Measurements from ENCODE around the gene TRIM65. TPM values are rescaled to one million over a fixed set of nuclear protein-coding genes. Genes with fewer than 3 reads are reported as not detected.
"Not testable (repeated sequence)": the region's sequence is repeated elsewhere in the genome, so short reads cannot be mapped to it uniquely, and the experiment has no call there.

Gene TRIM65
- total RNA-seq, 2 donors from 2014 or later = 16.2 to 31.9 TPM

- Mint-ChIP-seq H3K36me3 (no peaks in the 10 kb centered on the region), H3K9me3 (no peaks in the 10 kb centered on the region), H3K27ac (no peak overlapping the region)
- ATAC-seq = peak in 1 of 2 donors; percentile 3
- DNase-seq (ENCODE audit: low spot score in 2 of 2) = no peak
These were observed 41.9 kb downstream of the TRIM65 start for GRCh38 chr17:75854881-75855309.

GRCh38 chr17:75854101-75854748 is 42.5 kb downstream of the TRIM65 start:
- ATAC-seq (no peak), DNase-seq (ENCODE audit: low spot score in 2 of 2) (no peak)
- Mint-ChIP-seq H3K27ac (no peak overlapping the region), H3K36me3 (no peaks in the 10 kb centered on the region), H3K9me3 (no peaks in the 10 kb centered on the region)

- no peaks in the 10 kb centered on the region for H3K36me3 Mint-ChIP-seq
- DNase-seq (ENCODE audit: low spot score in 2 of 2) = no peak
- H3K9me3 Mint-ChIP-seq = no peaks in the 10 kb centered on the region
- no peak overlapping the region for H3K27ac Mint-ChIP-seq
- ATAC-seq = no peak
These were observed 43.3 kb downstream of the TRIM65 start for GRCh38 chr17:75853433-75853832.

- not testable (repeated sequence) for ATAC-seq; DNase-seq (ENCODE audit: low spot score in 2 of 2); H3K36me3 Mint-ChIP-seq; H3K9me3 Mint-ChIP-seq
- H3K27ac Mint-ChIP-seq = peak overlapping the region in 1 of 2 donors; percentile 9
These were observed 45.1 kb downstream of the TRIM65 start for GRCh38 chr17:75851693-75851991.

GRCh38 chr17:75850928-75851692 is 45.6 kb downstream of the TRIM65 start:
- ATAC-seq (no peak), DNase-seq (ENCODE audit: low spot score in 2 of 2) (no peak)
- H3K36me3 Mint-ChIP-seq = no peaks in the 10 kb centered on the region
- H3K27ac Mint-ChIP-seq = peak overlapping the region in 1 of 2 donors; percentile 9
- no peaks in the 10 kb centered on the region for H3K9me3 Mint-ChIP-seq

GRCh38 chr17:75849724-75850123 is 47.0 kb downstream of the TRIM65 start:
- ATAC-seq = no peak
- H3K27ac Mint-ChIP-seq = peak overlapping the region in 1 of 2 donors; percentile 41

GRCh38 chr17:75849279-75849646 is 47.5 kb downstream of the TRIM65 start:
- Mint-ChIP-seq H3K9me3 (no peaks in the 10 kb centered on the region), H3K36me3 (no peaks in the 10 kb centered on the region), H3K27ac (peak overlapping the region in 1 of 2 donors; percentile 41)
- no peak for DNase-seq (ENCODE audit: low spot score in 2 of 2)
- no peak for ATAC-seq

More at GRCh38 chr17:75849724-75850123, 47.0 kb downstream of the TRIM65 start:
- DNase-seq (ENCODE audit: low spot score in 2 of 2) = no peak
- Mint-ChIP-seq H3K36me3 (no peaks in the 10 kb centered on the region), H3K9me3 (no peaks in the 10 kb centered on the region)

GRCh38 chr17:75848523-75849278 is 48.0 kb downstream of the TRIM65 start:
- Mint-ChIP-seq H3K36me3 (no peaks in the 10 kb centered on the region), H3K27ac (peak overlapping the region in 1 of 2 donors; percentile 25), H3K9me3 (no peaks in the 10 kb centered on the region)
- DNase-seq (ENCODE audit: low spot score in 2 of 2) = peak in 1 of 2 donors; percentile 92
- peak in 1 of 2 donors; percentile 34 for ATAC-seq

GRCh38 chr17:75847614-75848522 is 48.9 kb downstream of the TRIM65 start:
- no peaks in the 10 kb centered on the region for H3K36me3 Mint-ChIP-seq
- no peaks in the 10 kb centered on the region for H3K9me3 Mint-ChIP-seq
- ATAC-seq (no peak), DNase-seq (ENCODE audit: low spot score in 2 of 2) (no peak)
- peak overlapping the region in 1 of 2 donors; percentile 54 for H3K27ac Mint-ChIP-seq

- Mint-ChIP-seq H3K36me3 (no peaks in the 10 kb centered on the region), H3K27ac (peak overlapping the region in 1 of 2 donors; percentile 97), H3K9me3 (no peaks in the 10 kb centered on the region)
- DNase-seq (ENCODE audit: low spot score in 2 of 2) (no peak), ATAC-seq (no peak)
These were observed 49.8 kb downstream of the TRIM65 start for GRCh38 chr17:75846692-75847613.

- Mint-ChIP-seq H3K9me3 (no peaks in the 10 kb centered on the region), H3K27ac (peak overlapping the region in 1 of 2 donors; percentile 97), H3K36me3 (no peaks in the 10 kb centered on the region)
- ATAC-seq (no peak), DNase-seq (ENCODE audit: low spot score in 2 of 2) (no peak)
These were observed 50.6 kb downstream of the TRIM65 start for GRCh38 chr17:75845933-75846691.

- ATAC-seq = peak; percentile 63 to 71
- peak overlapping the region; percentile 87 to 97 for H3K27ac Mint-ChIP-seq
- no peaks in the 10 kb centered on the region for H3K36me3 Mint-ChIP-seq
- peak; percentile 70 to 83 for DNase-seq (ENCODE audit: low spot score in 2 of 2)
- no peaks in the 10 kb centered on the region for H3K9me3 Mint-ChIP-seq
These were observed 51.6 kb downstream of the TRIM65 start for GRCh38 chr17:75845058-75845711.

- DNase-seq (ENCODE audit: low spot score in 2 of 2) (no peak), ATAC-seq (peak; percentile 23 to 24)
- H3K27ac Mint-ChIP-seq = peak overlapping the region in 1 of 2 donors; percentile 97
- H3K36me3 Mint-ChIP-seq = no peaks in the 10 kb centered on the region
- no peaks in the 10 kb centered on the region for H3K9me3 Mint-ChIP-seq
These were observed 52.2 kb downstream of the TRIM65 start for GRCh38 chr17:75844530-75845057.

Data from activated naive CD4-positive, alpha-beta T cell treated with anti-CD3 and anti-CD28 coated beads, Interleukin-2, amount 50 U/mL, for 72 hours (primary cell).